ENCODE measurements around the gene DARS1.

DNA sequence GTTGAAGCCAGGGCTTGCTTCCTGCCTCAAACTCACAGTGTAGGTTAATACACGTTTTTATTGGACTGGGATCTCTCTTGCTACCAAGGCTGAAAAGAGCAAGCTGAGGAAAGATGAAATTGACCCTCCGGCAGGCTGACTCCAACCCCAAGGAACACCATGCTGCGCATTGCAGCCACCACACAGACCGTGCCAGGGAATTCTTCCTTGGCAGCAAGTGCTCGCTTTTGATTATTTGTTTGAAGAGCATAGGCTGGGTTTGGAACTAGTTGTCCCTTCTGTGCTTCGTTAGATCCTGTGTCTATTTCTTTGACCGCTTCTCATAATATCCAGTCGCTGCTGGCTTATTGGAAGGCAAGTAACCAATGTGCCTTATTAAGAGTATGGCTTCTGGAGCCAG is 34.4 kb upstream of the DARS1 start:
- TF ChIP-seq EP300 (IDR thresholded peaks at IDR 0.05; ENCODE audit: low read depth in 2 of 2, low read length in 2 of 2) (no peak), EP300 (CRISPR knock-in tag; IDR thresholded peaks at IDR 0.05; ENCODE audit: borderline replicate concordance) (no peak), ZNF17 (CRISPR knock-in tag; IDR thresholded peaks at IDR 0.05) (no peak), POLR2A (IDR thresholded peaks at IDR 0.05; ENCODE audit: insufficient read depth in 1 of 2, low read depth in 2 of 2, low read length in 2 of 2) (no peak), ZSCAN20 (CRISPR knock-in tag; IDR thresholded peaks at IDR 0.05; ENCODE audit: borderline replicate concordance) (no peak)
- TF ChIP-seq, protein P1, sequence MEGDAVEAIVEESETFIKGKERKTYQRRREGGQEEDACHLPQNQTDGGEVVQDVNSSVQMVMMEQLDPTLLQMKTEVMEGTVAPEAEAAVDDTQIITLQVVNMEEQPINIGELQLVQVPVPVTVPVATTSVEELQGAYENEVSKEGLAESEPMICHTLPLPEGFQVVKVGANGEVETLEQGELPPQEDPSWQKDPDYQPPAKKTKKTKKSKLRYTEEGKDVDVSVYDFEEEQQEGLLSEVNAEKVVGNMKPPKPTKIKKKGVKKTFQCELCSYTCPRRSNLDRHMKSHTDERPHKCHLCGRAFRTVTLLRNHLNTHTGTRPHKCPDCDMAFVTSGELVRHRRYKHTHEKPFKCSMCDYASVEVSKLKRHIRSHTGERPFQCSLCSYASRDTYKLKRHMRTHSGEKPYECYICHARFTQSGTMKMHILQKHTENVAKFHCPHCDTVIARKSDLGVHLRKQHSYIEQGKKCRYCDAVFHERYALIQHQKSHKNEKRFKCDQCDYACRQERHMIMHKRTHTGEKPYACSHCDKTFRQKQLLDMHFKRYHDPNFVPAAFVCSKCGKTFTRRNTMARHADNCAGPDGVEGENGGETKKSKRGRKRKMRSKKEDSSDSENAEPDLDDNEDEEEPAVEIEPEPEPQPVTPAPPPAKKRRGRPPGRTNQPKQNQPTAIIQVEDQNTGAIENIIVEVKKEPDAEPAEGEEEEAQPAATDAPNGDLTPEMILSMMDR (CRISPR knock-in tag; IDR thresholded peaks at IDR 0.05) = no peak
- TF ChIP-seq, protein P2, sequence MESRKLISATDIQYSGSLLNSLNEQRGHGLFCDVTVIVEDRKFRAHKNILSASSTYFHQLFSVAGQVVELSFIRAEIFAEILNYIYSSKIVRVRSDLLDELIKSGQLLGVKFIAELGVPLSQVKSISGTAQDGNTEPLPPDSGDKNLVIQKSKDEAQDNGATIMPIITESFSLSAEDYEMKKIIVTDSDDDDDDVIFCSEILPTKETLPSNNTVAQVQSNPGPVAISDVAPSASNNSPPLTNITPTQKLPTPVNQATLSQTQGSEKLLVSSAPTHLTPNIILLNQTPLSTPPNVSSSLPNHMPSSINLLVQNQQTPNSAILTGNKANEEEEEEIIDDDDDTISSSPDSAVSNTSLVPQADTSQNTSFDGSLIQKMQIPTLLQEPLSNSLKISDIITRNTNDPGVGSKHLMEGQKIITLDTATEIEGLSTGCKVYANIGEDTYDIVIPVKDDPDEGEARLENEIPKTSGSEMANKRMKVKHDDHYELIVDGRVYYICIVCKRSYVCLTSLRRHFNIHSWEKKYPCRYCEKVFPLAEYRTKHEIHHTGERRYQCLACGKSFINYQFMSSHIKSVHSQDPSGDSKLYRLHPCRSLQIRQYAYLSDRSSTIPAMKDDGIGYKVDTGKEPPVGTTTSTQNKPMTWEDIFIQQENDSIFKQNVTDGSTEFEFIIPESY (CRISPR knock-in tag; IDR thresholded peaks at IDR 0.05) = no peak
